HG03135 (cell line): ENCODE measurements around the gene TPRG1.

Source experiments
- ATAC-seq: cut with Tn5 transposase; IDR thresholded peaks from one replicate; pipeline ENCODE4 v1.9.1; 2021; ENCODE audit warnings: mild to moderate bottlenecking, moderate library complexity; ENCODE audit not compliant: unreplicated experiment

The TPRG1 gene

GRCh38 chr3:189349772-189350171, 178.0 kb downstream of the TPRG1 start:
- no peak for ATAC-seq

GRCh38 chr3:189353318-189353965, 181.7 kb downstream of the TPRG1 start:
- no peak for ATAC-seq

- ATAC-seq: no peak
Observed at GRCh38 chr3:189353988-189354889, 182.5 kb downstream of the TPRG1 start.

GRCh38 chr3:189355115-189355480, 183.3 kb downstream of the TPRG1 start:
- ATAC-seq: no peak

GRCh38 chr3:189355481-189356201, 183.9 kb downstream of the TPRG1 start:
- no peak for ATAC-seq

GRCh38 chr3:189360291-189360690, 188.5 kb downstream of the TPRG1 start:
- ATAC-seq: no peak

- no peak for ATAC-seq
Observed at GRCh38 chr3:189361103-189361835, 189.5 kb downstream of the TPRG1 start.

- no peak for ATAC-seq
Observed at GRCh38 chr3:189363590-189364255, 192.0 kb downstream of the TPRG1 start.

GRCh38 chr3:189365609-189366564, 194.1 kb downstream of the TPRG1 start:
- ATAC-seq: no peak

GRCh38 chr3:189368384-189368783, 196.6 kb downstream of the TPRG1 start:
- ATAC-seq: no peak

GRCh38 chr3:189369636-189370035, 197.9 kb downstream of the TPRG1 start:
- ATAC-seq: no peak

GRCh38 chr3:189372243-189372642, 200.5 kb downstream of the TPRG1 start:
- ATAC-seq: no peak
